ENCODE data around the gene ELAVL3.
A peak's percentile ranks its signal among the peaks of the same experiment; 100 is the strongest.

- TF ChIP-seq CTCF (IDR thresholded peaks at IDR 0.05) (peak; percentile 87), REST (IDR thresholded peaks at IDR 0.05; ENCODE audit: insufficient read depth in 1 of 2, low read depth in 2 of 2, low read length in 1 of 2) (no peak), SIN3A (IDR thresholded peaks at IDR 0.05; ENCODE audit: borderline replicate concordance, insufficient read depth, low read depth, low read length) (0 out of 2 replicates have a peak, but pooled peaks have one; percentile 62)
Observed at GRCh38 chr19:11435057-11435832, 45.6 kb downstream of the ELAVL3 start, which contains the start of the genes ODAD3 and PRKCSH.
